Frontal cortex (tissue), 4 donors: ENCODE results near the gene VMP1. TPM values are rescaled to one million over a fixed set of nuclear protein-coding genes. Genes with fewer than 3 reads are reported as not detected.
"Not testable (repeated sequence)": the region's sequence is repeated elsewhere in the genome, so short reads cannot be mapped to it uniquely, and the experiment has no call there.

Source experiments
- DNase-seq, 2 donors: peaks; one replicate each; pipeline ENCODE4 v3.0.0; 2012; ENCODE audit warnings: low spot score in 2 of 2
- FAIRE-seq: peaks from 2 replicates; lab custom pipeline; 2012; peaks lifted over from hg19 to GRCh38; lab: Jason Lieb, UNC
- total RNA-seq: library from RNA; depleted of rRNA; stranded (reverse); fragments of >200 nt; gene quantifications from one replicate; pipeline ENCODE4 v1.2.3, GENCODE V29; 2014
- donor health status: control.
- donor health status: control.
- donor health status: control.

Gene VMP1
- total RNA-seq, 1 donor from 2014 or later: 241 TPM

DNA sequence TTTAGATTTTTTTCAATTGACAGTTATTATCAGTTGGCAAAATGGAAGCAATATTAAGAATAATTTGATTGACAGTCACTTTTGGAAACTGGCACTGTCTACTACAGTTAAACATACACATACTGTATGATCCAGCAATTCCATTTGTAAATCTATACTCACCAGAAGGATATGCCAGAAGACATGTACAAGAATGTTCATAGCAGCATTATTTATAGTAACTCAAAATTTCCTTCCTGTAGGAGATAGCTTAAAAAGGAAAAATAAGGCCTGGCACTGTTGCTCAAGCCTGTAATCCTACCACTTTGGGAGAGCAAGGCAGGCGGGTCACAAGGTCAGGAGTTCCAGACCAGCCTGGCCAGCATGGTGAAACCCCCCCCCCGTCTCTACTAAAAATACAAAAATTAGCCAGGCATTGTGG lies 89.3 kb downstream of the VMP1 start:
- DNase-seq (no peak), FAIRE-seq (no peak)

DNA sequence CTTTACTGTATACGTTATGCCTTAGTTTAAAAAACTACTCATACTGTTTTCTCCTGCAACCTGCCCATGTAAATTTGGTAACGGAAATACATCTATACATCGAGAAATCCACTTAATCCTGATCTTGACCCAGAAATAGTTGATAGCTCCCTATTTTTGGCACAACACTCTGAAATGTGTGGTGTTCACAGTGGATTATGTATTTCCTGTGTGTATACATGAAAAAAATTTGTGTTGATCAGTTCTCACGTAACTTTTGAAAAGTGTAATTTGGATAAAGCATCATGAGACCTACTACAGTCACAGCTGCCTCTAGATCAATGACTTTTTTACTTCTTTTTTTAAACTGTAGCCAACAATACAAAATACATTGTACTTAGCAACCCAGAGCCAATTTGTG lies 90.7 kb downstream of the VMP1 start:
- no peak for FAIRE-seq
- DNase-seq: no peak

DNA sequence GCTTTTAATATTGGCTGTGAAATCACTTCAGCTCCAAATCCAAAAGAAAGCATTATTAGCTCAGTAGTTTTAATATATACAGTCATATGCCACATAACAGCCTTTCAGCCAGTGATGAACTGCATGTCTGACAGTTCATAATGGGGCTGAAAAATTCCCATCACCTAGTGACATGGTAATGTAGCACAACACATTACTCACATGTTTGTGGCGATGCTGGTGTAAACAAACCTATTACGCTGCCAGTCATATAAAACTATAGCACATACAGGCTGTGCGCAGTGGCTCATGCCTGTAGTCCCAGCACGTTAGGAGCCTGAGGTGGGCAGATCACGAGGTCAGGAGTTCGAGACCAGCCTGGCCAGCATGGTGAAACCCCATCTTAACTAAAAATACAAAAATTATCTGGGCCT lies 93.1 kb downstream of the VMP1 start:
- DNase-seq (no peak), FAIRE-seq (no peak)

DNA sequence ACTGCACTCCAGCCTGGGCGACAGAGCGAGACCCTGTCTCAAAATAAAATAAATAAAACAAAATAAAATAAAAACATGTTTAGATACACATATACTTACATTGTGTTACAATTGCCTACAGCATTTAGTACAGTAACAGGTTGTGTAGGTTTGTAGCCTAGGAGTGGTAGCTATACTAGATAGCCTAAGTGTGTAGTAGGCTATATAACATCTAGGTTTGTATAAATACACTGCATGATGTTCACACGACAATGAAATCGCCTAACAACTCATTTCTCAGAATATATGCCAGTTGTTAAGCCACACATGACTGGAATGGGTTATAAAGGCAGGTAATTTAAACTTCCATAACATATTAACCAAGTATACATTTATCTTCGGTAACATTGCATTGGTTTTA lies 94.7 kb downstream of the VMP1 start:
- no peak for FAIRE-seq
- DNase-seq: no peak

GRCh38 chr17:59804901-59805465 lies 97.5 kb downstream of the VMP1 start:
- DNase-seq (no peak), FAIRE-seq (no peak)

- FAIRE-seq, DNase-seq: not testable (repeated sequence)
These were observed 98.9 kb downstream of the VMP1 start for GRCh38 chr17:59806322-59806721.

DNA sequence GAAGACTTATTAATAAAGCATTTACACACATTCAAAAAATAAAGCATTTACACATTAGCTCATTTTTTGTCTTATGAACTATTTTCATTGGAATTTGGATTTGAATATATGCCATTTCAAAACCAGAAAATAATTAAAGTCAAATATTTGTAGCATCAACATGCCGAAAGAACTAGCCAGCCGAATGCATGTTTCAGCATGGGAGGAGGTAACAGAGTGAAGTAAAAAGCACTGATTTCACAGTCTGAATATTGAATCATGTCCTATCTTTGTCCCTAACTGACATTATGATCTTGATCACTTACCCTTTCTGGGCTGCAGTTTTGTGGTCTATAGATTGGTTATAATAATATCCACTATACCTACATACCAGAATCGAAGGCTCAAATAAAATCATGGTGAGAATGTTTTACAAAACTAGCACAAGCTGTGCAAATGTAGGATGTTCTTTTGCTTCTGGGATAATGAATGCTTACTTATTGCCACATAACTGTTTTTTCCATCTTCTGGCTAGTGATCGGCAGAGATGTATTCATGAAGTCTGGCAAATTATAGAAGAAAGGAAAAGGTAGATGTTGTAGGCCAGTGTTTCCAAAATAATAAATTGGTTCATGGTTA lies 100.5 kb downstream of the VMP1 start:
- FAIRE-seq: no peak

GRCh38 chr17:59810894-59811153 lies 103.4 kb downstream of the VMP1 start:
- no peak for DNase-seq
- no peak for FAIRE-seq

More for the DNA sequence above, 100.5 kb downstream of the VMP1 start:
- DNase-seq: no peak

DNA sequence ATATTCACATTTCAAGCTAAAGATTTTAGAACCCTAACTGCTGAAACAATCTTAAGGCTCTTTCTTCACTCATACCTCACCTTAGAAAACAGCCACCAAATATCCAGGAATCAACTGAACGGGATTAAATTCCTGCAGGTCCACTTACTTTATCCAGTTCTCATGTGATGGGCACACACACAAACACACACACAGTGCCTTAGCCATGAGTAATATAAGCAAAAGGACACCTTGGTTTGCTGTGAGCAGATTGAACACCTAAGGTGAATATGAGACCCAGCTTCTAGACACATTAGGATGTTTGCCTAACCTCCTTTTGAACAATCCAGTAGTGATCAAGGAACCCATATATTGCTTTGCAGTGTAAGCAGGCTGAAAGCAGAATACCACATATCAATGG lies 103.8 kb downstream of the VMP1 start:
- no peak for FAIRE-seq
- DNase-seq: no peak

GRCh38 chr17:59812139-59812538 lies 104.7 kb downstream of the VMP1 start:
- no peak for FAIRE-seq
- no peak for DNase-seq

- DNase-seq: no peak
- FAIRE-seq: no peak
These were observed 106.8 kb downstream of the VMP1 start for GRCh38 chr17:59814276-59814675.

DNA sequence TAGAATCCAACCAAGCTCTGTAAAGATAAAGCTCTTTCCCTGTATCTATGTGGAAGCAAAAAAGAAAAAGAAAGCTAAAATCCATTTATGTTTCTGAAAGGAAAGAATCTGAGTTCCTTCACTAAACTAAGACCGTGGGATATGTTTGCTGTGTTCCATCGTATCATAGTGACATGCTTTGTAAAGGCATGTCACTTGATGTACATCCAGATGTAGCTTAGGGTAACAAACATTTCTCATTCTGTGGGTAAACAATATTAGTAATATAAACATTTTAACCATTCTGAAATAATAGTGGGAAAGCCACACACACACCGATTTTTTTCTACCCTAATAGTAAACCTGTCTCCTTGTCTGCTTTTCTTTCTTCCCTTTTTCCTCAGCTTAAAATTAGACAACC lies 107.2 kb downstream of the VMP1 start:
- DNase-seq (no peak), FAIRE-seq (no peak)

- no peak for FAIRE-seq
These were observed 108.5 kb downstream of the VMP1 start for GRCh38 chr17:59815965-59816364.

GRCh38 chr17:59825533-59826322 lies 118.3 kb downstream of the VMP1 start:
- no peak for DNase-seq

More at GRCh38 chr17:59815965-59816364, 108.5 kb downstream of the VMP1 start:
- DNase-seq: no peak

GRCh38 chr17:59826706-59827453 lies 119.4 kb downstream of the VMP1 start:
- DNase-seq (no peak), FAIRE-seq (no peak)

More at GRCh38 chr17:59825533-59826322, 118.3 kb downstream of the VMP1 start:
- no peak for FAIRE-seq

- no peak for FAIRE-seq
- DNase-seq: no peak
These were observed 120.4 kb downstream of the VMP1 start for GRCh38 chr17:59827721-59828477.

DNA sequence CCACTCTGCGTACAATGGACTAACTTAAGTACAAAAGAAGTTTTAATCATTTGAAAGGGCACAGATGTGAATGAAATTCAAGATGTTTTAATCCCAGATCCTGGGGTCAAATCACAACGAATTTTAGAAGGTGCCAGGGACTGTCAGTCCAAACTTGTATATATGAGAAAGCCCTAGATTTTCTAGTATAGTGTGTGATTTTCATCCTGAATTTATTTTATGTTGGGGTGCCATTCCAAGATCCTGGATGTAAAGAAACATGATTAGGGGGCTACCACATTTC lies 121.0 kb downstream of the VMP1 start:
- DNase-seq (no peak), FAIRE-seq (no peak)

- DNase-seq, FAIRE-seq: not testable (repeated sequence)
These were observed 121.4 kb downstream of the VMP1 start for GRCh38 chr17:59828819-59829216.

GRCh38 chr17:59829217-59830006 lies 122.0 kb downstream of the VMP1 start:
- DNase-seq: no peak
- no peak for FAIRE-seq
